Measurements from ENCODE around the gene CADM1. TPM values are rescaled to one million over a fixed set of nuclear protein-coding genes. Genes with fewer than 3 reads are reported as not detected.
A peak's percentile ranks its signal among the peaks of the same experiment; 100 is the strongest.

Gene CADM1
- total RNA-seq, 6 experiments from 2014 or later: 21.1 to 56.7 (median 30.6) TPM

GRCh38 chr11:115462757-115463156, 41.5 kb downstream of the CADM1 start:
- no peak for ATAC-seq
- no peaks in the 10 kb centered on the region for H3K27me3 ChIP-seq
- intact Hi-C loops (cut with DNase I): no loop called here
- no peaks in the 10 kb centered on the region for H3K36me3 ChIP-seq
- H3K4me1 ChIP-seq: no peaks in the 10 kb centered on the region
- TF ChIP-seq CTCF (IDR thresholded peaks at IDR 0.05): no peak
- TF ChIP-seq POLR2A (IDR thresholded peaks at IDR 0.05): no peak
- H3K4me3 ChIP-seq: no peak overlapping the region
- H3K27ac ChIP-seq: no peak overlapping the region
- WGBS (ENCODE audit: insufficient coverage, low coverage, low lambda C conversion rate, missing lambda C conversion rate): 100% methylated on average over 1 of the region's 1 CpG
- H3K9me3 ChIP-seq: no peaks in the 10 kb centered on the region
- no peak for DNase-seq

DNA sequence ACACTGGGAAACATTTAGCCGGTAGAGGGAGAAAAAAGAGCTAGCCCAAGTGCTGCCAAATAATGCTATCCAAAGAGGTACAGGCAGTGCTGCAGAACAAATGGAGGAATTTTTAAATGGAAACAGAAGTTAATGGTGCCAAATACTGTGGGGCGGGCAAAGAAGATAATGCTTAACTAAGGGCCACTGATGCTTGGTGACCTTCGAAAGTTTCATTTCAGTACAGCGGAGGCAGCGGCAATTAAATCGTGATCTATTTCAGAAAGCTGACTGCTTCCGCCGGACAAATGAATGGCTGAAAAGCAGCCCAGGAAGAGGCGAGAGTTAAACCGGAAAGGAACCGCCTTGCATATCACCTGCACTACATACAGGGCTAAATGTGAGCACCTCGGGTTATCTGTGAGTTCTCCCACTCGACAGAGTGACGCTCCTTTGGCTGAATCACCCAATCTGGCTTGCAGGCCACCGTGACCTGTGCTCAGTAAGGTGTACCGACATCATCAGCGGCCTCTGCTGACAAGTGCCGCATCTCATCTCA, 42.1 kb downstream of the CADM1 start:
- no peaks in the 10 kb centered on the region for H3K27me3 ChIP-seq
- no peak overlapping the region for H3K4me3 ChIP-seq
- no peaks in the 10 kb centered on the region for H3K9me3 ChIP-seq
- intact Hi-C loops (cut with DNase I): no loop called here
- peak in 2 of 4 donors; percentile 45 to 51 for ATAC-seq
- 76% methylated on average over 7 of the region's 18 CpGs for WGBS (ENCODE audit: insufficient coverage, low coverage, low lambda C conversion rate, missing lambda C conversion rate)
- peaks cover 0 to 5% (median 0%) of the 10 kb centered on the region in 4 donors for H3K4me1 ChIP-seq
- H3K27ac ChIP-seq: no peak overlapping the region
- DNase-seq: no peak
- no peak for TF ChIP-seq CTCF (IDR thresholded peaks at IDR 0.05)
- TF ChIP-seq POLR2A (IDR thresholded peaks at IDR 0.05): no peak
- no peaks in the 10 kb centered on the region for H3K36me3 ChIP-seq

DNA sequence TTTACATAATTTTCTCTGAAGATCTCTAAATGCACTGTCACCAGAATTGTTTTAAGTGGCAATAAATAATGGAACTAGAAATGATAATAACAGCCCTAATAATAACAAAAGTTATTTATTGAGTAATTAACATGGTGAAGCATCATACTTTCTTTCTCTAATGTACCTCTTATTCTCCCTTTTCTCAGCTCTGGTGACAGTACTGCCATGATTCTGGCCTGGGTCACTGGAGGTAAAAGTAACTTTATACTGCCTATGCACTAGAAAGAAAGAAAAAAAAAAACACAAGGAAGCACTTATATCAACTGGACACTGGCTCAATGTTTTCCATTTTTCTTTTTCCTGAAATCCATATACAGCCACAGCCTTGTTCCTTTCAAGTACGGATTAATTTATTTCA, 43.7 kb downstream of the CADM1 start:
- 100% methylated on average over 1 of the region's 1 CpG for WGBS (ENCODE audit: insufficient coverage, low coverage, low lambda C conversion rate, missing lambda C conversion rate)
- Histone ChIP-seq H3K36me3 (no peaks in the 10 kb centered on the region), H3K4me1 (peaks cover 0 to 5% (median 0%) of the 10 kb centered on the region in 4 donors), H3K27ac (no peak overlapping the region), H3K27me3 (no peaks in the 10 kb centered on the region), H3K4me3 (no peak overlapping the region), H3K9me3 (no peaks in the 10 kb centered on the region)
- TF ChIP-seq CTCF (IDR thresholded peaks at IDR 0.05) (no peak), POLR2A (IDR thresholded peaks at IDR 0.05) (no peak)
- intact Hi-C loops (cut with DNase I): no loop called here
- ATAC-seq (no peak), DNase-seq (no peak)

DNA sequence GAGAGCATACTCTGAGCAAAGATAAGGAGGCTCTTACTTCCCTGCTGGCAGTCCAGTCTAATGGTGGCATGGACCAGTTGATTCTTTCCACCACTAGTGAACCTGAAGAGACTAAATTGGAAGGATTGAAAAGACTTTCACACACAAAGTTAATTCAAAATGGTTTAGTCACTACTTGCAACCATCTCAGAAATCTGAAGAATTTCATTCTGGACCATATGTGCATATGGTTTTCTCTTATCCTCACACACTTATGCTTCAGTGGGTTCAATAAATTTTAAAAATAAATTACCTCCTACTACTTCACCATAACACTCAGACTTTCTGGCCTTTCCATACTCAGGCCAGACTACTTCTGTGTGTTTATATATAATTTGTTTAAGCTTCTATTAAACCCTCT, 44.7 kb downstream of the CADM1 start:
- no peak for DNase-seq
- Histone ChIP-seq H3K36me3 (no peaks in the 10 kb centered on the region), H3K27ac (no peak overlapping the region), H3K27me3 (no peaks in the 10 kb centered on the region), H3K4me3 (no peak overlapping the region), H3K9me3 (no peaks in the 10 kb centered on the region), H3K4me1 (peaks cover 0 to 13% (median 2%) of the 10 kb centered on the region in 4 donors)
- no peak for ATAC-seq
- TF ChIP-seq CTCF (IDR thresholded peaks at IDR 0.05): no peak
- no peak for TF ChIP-seq POLR2A (IDR thresholded peaks at IDR 0.05)
- intact Hi-C loops (cut with DNase I): no loop called here

DNA sequence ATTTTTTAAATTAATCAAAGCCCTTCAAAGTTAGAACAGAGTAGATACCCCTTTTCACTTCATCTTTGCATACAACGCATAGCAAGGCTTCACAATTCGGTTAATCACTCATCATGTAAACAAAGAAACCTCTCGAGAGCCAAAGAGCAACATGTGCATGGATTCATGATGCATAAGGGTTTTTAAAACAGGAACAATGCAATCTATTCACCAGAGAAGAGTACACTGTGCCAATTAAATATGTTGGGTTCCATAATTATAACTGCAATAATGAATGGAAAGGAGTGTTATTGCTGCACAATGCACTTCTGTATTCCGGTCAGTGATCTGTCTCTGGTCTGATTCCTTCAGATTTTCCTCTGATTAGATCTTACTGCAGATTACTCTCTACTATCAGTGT, 45.3 kb downstream of the CADM1 start:
- ATAC-seq (no peak), DNase-seq (no peak)
- Histone ChIP-seq H3K27ac (no peak overlapping the region), H3K36me3 (no peaks in the 10 kb centered on the region), H3K4me1 (peaks cover 0 to 19% (median 5%) of the 10 kb centered on the region in 4 donors), H3K27me3 (no peaks in the 10 kb centered on the region), H3K9me3 (no peaks in the 10 kb centered on the region), H3K4me3 (no peak overlapping the region)
- TF ChIP-seq CTCF (IDR thresholded peaks at IDR 0.05): no peak
- TF ChIP-seq POLR2A (IDR thresholded peaks at IDR 0.05): no peak
- intact Hi-C loops (cut with DNase I): no loop called here
- WGBS (ENCODE audit: insufficient coverage, low coverage, low lambda C conversion rate, missing lambda C conversion rate): 72% methylated on average over 4 of the region's 4 CpGs

Data from right lobe of liver (tissue), 6 donors.